HepG2 (cell line): Measurements from ENCODE around the gene PEX5L. TPM values are rescaled to one million over a fixed set of nuclear protein-coding genes. Genes with fewer than 3 reads are reported as not detected.

ENCODE experiments used
- ATAC-seq: fragments of 200-7000 bp; cut with Tn5 transposase; 3 replicates; pipeline ENCODE4 v1.9.1; 2020; ENCODE audit warnings: mild to moderate bottlenecking, moderate library complexity
- BruUV-seq: library from RNA; stranded (reverse); fragments of 400-500 nt; replicated peaks from 2 replicates; lab custom pipeline; 2021; lab: Mats Ljungman, UMichigan
- CTCF ChIA-PET: fragments of 300-600 bp; formaldehyde crosslinking; extraction: SDS; loops from one replicate; lab custom pipeline; 2021; ENCODE audit warnings: low total read pairs, inconsistent platforms, low intra/inter-chr PET ratio; lab: Yijun Ruan, JAX
- POLR2A ChIA-PET: fragments of 350-600 bp; sonication (Branson Sonifier 250); formaldehyde crosslinking; loops from one replicate; lab custom pipeline; 2020; ENCODE audit warnings: antibody characterized with exemption, inconsistent platforms; lab: Yijun Ruan, JAX
- DNase-seq: peaks from one replicate; pipeline ENCODE4 v3.0.0-alpha.2; 2015; ENCODE audit warnings: low spot score
- FAIRE-seq: peaks from 3 replicates; lab custom pipeline; 2011; peaks lifted over from hg19 to GRCh38; lab: Jason Lieb, UNC
- H2AFZ ChIP-seq: one replicate; pipeline ENCODE4 v1.6.1; 2011; ENCODE audit warnings: low read length, inconsistent platforms
- H3K27ac ChIP-seq: fragments of 300-600 bp; 3 replicates; pipeline ENCODE4 v1.8.0; 2011; ENCODE audit warnings: mixed run types, mild to moderate bottlenecking, mixed read lengths, low read length, inconsistent platforms; ENCODE audit not compliant: insufficient read depth; ENCODE audit errors: extremely low read length
- H3K27me3 ChIP-seq, 2 experiments: fragments of 200-600 bp in 1 of 2; 2 replicates in 1 of 2; 3 replicates in 1 of 2; pipeline versions ENCODE4 v1.6.0 to v1.8.0; 2011; ENCODE audit warnings: low read length in 2 of 2, mild to moderate bottlenecking in 2 of 2, moderate library complexity in 2 of 2, inconsistent platforms in 1 of 2; ENCODE audit not compliant: insufficient read depth in 2 of 2, control insufficient read depth in 1 of 2
- H3K36me3 ChIP-seq, 2 experiments: fragments of 200-600 bp in 1 of 2; replicated peaks in 1 of 2; 2 replicates in 1 of 2; 3 replicates in 1 of 2; pipeline versions ENCODE4 v1.5.1 to v1.8.0; 2011; ENCODE audit warnings: low read length in 2 of 2, inconsistent platforms in 1 of 2; ENCODE audit not compliant: insufficient read depth in 2 of 2, control insufficient read depth in 1 of 2
- H3K4me1 ChIP-seq: 2 replicates; pipeline ENCODE4 v1.5.1; 2012; ENCODE audit warnings: low read length, inconsistent platforms; ENCODE audit not compliant: insufficient read depth
- H3K4me2 ChIP-seq: 2 replicates; pipeline ENCODE4 v1.6.0; 2011; ENCODE audit warnings: low read depth, low read length, inconsistent platforms
- H3K4me3 ChIP-seq, 3 experiments: fragments of 200-600 bp in 1 of 3; sonication (generic), shearing (Covaris generic) in 1 of 3; replicated peaks in 1 of 3; 2 replicates each; pipeline ENCODE4 v1.5.1; 2011 to 2016; ENCODE audit warnings: low read length in 3 of 3, inconsistent platforms in 2 of 3, low read depth in 2 of 3, mild to moderate bottlenecking in 2 of 3, control low read depth in 1 of 3, mixed read lengths in 1 of 3; ENCODE audit not compliant: insufficient read depth in 1 of 3
- H3K79me2 ChIP-seq: one replicate; pipeline ENCODE4 v1.6.1; 2011; ENCODE audit warnings: low read length, inconsistent platforms; ENCODE audit not compliant: insufficient read depth
- H3K9ac ChIP-seq: 2 replicates; pipeline ENCODE4 v1.6.0; 2011; ENCODE audit warnings: mild to moderate bottlenecking, low read depth, low read length, inconsistent platforms; ENCODE audit not compliant: insufficient read depth
- H3K9me3 ChIP-seq: 2 replicates; pipeline ENCODE4 v1.5.1; 2012; ENCODE audit warnings: mild to moderate bottlenecking, low read length
- H4K20me1 ChIP-seq: 2 replicates; pipeline ENCODE4 v1.6.0; 2011; ENCODE audit warnings: inconsistent platforms, mild to moderate bottlenecking, low read length, moderate library complexity; ENCODE audit not compliant: insufficient read depth
- FOXA3 ChIP-seq: IDR thresholded peaks from 2 replicates; pipeline ENCODE4 v1.6.1; 2016; ENCODE audit warnings: missing genetic modification reagents, missing compliant biosample characterization
- KMT2B ChIP-seq: IDR thresholded peaks from 2 replicates; pipeline ENCODE4 v1.6.1; 2016; ENCODE audit warnings: missing genetic modification reagents, missing compliant biosample characterization
- NFYC ChIP-seq: IDR thresholded peaks from 2 replicates; pipeline ENCODE4 v1.6.1; 2016; ENCODE audit warnings: missing genetic modification reagents, missing compliant biosample characterization
- NR2F6 ChIP-seq, 2 experiments: IDR thresholded peaks; 2 replicates each; pipeline ENCODE4 v1.6.1; 2016; ENCODE audit warnings: antibody characterized with exemption in 1 of 2, mild to moderate bottlenecking in 1 of 2
- PATZ1 ChIP-seq: sonication (generic); formaldehyde crosslinking; IDR thresholded peaks from 2 replicates; pipeline ENCODE4 v1.4.0; 2020; ENCODE audit warnings: missing genetic modification reagents
- SMAD1 ChIP-seq: sonication (generic); formaldehyde crosslinking; IDR thresholded peaks from 2 replicates; pipeline ENCODE4 v1.4.0; 2020; ENCODE audit warnings: missing genetic modification reagents, low read depth, mild to moderate bottlenecking, borderline replicate concordance
- SNAPC5 ChIP-seq: sonication (generic); formaldehyde crosslinking; IDR thresholded peaks from 2 replicates; pipeline ENCODE4 v1.8.1; 2023; ENCODE audit warnings: mild to moderate bottlenecking, missing genetic modification reagents, borderline replicate concordance
- ZNF839 ChIP-seq: sonication (generic); formaldehyde crosslinking; IDR thresholded peaks from 2 replicates; pipeline ENCODE4 v1.4.0; 2020; ENCODE audit warnings: missing genetic modification reagents, mild to moderate bottlenecking, borderline replicate concordance
- WGBS: methylation state at CpG from one replicate; pipeline ENCODE4 v1.1.6; 2017; ENCODE audit warnings: low lambda C conversion rate; 5-methylcytosine and 5-hydroxymethylcytosine counted together
- in situ Hi-C: cut with HindIII; loops from 2 replicates; pipeline ENCODE4 v1.10.0; 2017; ENCODE audit warnings: low pct_unique_long_range_greater_than_20kb; ENCODE audit not compliant: extremely low pct_ligation_motif_present
- intact Hi-C: fragments of 100-400 bp; cut with micrococcal nuclease; formaldehyde crosslinking; loops from one replicate; pipeline ENCODE4 v1.10.0; 2022; ENCODE audit not compliant: unreplicated experiment
- polyA plus RNA-seq, 8 experiments: library from polyadenylated mRNA; depleted of rRNA in 3 of 8; stranded (reverse) in 7 of 8; unstranded in 1 of 8; fragments of >200 nt; fragmentation: Illumina TruSeq in 4 of 8; extraction: Trizol in 4 of 8; gene quantifications; 2 replicates each; pipeline versions ENCODE4 v1.2.1 to v1.2.3, GENCODE V29; 2011 to 2016; ENCODE audit warnings: low read depth in 4 of 8, missing spikeins in 1 of 8, mixed read lengths in 1 of 8; ENCODE audit not compliant: insufficient read depth in 1 of 8
- total RNA-seq, 5 experiments: library from RNA; depleted of rRNA; stranded (reverse); fragments of >200 nt; fragmentation: Illumina TruSeq; extraction: Trizol; gene quantifications; 2 replicates each; pipeline ENCODE4 v1.2.3, GENCODE V29; 2016; ENCODE audit warnings: low read depth in 1 of 5
- TF ChIP-seq, protein P1 (sequence below): sonication (generic); formaldehyde crosslinking; IDR thresholded peaks from 2 replicates; pipeline ENCODE4 v1.5.1; 2020; ENCODE audit warnings: mild to moderate bottlenecking, missing genetic modification reagents, borderline replicate concordance
- TF ChIP-seq, protein P2 (sequence below): sonication (generic); formaldehyde crosslinking; IDR thresholded peaks from 2 replicates; pipeline ENCODE4 v1.4.0; 2020; ENCODE audit warnings: mild to moderate bottlenecking, missing genetic modification reagents

The PEX5L gene
- total and polyA plus RNA-seq, 2 of the 13 experiments (the other 11 are each of a cell fraction or from before 2014, with no cell fraction given), result not detected

- Histone ChIP-seq H3K27me3 (no peaks in the 10 kb centered on the region; a peak in 1 of 5 replicates), H3K4me1 (no peaks in the 10 kb centered on the region), H3K9me3 (no peaks in the 10 kb centered on the region), H2AFZ (no peak overlapping the region), H3K79me2 (no peaks in the 10 kb centered on the region), H3K9ac (no peak overlapping the region), H4K20me1 (no peaks in the 10 kb centered on the region), H3K27ac (no peak overlapping the region), H3K36me3 (no peaks in the 10 kb centered on the region), H3K4me2 (no peak overlapping the region), H3K4me3 (no peak overlapping the region)
- TF ChIP-seq PATZ1 (CRISPR knock-in tag) (no peak), FOXA3 (CRISPR knock-in tag) (no peak), ZNF839 (CRISPR knock-in tag) (no peak), KMT2B (CRISPR knock-in tag) (no peak), NR2F6 (IDR thresholded peaks at IDR 0.05) (no peak), NR2F6 (CRISPR knock-in tag; IDR thresholded peaks at IDR 0.05) (no peak), SMAD1 (CRISPR knock-in tag) (no peak), NFYC (CRISPR knock-in tag) (no peak), SNAPC5 (CRISPR knock-in tag) (no peak)
- TF ChIP-seq, protein P1, sequence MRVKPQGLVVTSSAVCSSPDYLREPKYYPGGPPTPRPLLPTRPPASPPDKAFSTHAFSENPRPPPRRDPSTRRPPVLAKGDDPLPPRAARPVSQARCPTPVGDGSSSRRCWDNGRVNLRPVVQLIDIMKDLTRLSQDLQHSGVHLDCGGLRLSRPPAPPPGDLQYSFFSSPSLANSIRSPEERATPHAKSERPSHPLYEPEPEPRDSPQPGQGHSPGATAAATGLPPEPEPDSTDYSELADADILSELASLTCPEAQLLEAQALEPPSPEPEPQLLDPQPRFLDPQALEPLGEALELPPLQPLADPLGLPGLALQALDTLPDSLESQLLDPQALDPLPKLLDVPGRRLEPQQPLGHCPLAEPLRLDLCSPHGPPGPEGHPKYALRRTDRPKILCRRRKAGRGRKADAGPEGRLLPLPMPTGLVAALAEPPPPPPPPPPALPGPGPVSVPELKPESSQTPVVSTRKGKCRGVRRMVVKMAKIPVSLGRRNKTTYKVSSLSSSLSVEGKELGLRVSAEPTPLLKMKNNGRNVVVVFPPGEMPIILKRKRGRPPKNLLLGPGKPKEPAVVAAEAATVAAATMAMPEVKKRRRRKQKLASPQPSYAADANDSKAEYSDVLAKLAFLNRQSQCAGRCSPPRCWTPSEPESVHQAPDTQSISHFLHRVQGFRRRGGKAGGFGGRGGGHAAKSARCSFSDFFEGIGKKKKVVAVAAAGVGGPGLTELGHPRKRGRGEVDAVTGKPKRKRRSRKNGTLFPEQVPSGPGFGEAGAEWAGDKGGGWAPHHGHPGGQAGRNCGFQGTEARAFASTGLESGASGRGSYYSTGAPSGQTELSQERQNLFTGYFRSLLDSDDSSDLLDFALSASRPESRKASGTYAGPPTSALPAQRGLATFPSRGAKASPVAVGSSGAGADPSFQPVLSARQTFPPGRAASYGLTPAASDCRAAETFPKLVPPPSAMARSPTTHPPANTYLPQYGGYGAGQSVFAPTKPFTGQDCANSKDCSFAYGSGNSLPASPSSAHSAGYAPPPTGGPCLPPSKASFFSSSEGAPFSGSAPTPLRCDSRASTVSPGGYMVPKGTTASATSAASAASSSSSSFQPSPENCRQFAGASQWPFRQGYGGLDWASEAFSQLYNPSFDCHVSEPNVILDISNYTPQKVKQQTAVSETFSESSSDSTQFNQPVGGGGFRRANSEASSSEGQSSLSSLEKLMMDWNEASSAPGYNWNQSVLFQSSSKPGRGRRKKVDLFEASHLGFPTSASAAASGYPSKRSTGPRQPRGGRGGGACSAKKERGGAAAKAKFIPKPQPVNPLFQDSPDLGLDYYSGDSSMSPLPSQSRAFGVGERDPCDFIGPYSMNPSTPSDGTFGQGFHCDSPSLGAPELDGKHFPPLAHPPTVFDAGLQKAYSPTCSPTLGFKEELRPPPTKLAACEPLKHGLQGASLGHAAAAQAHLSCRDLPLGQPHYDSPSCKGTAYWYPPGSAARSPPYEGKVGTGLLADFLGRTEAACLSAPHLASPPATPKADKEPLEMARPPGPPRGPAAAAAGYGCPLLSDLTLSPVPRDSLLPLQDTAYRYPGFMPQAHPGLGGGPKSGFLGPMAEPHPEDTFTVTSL (CRISPR knock-in tag), result no peak
- TF ChIP-seq, protein P2, sequence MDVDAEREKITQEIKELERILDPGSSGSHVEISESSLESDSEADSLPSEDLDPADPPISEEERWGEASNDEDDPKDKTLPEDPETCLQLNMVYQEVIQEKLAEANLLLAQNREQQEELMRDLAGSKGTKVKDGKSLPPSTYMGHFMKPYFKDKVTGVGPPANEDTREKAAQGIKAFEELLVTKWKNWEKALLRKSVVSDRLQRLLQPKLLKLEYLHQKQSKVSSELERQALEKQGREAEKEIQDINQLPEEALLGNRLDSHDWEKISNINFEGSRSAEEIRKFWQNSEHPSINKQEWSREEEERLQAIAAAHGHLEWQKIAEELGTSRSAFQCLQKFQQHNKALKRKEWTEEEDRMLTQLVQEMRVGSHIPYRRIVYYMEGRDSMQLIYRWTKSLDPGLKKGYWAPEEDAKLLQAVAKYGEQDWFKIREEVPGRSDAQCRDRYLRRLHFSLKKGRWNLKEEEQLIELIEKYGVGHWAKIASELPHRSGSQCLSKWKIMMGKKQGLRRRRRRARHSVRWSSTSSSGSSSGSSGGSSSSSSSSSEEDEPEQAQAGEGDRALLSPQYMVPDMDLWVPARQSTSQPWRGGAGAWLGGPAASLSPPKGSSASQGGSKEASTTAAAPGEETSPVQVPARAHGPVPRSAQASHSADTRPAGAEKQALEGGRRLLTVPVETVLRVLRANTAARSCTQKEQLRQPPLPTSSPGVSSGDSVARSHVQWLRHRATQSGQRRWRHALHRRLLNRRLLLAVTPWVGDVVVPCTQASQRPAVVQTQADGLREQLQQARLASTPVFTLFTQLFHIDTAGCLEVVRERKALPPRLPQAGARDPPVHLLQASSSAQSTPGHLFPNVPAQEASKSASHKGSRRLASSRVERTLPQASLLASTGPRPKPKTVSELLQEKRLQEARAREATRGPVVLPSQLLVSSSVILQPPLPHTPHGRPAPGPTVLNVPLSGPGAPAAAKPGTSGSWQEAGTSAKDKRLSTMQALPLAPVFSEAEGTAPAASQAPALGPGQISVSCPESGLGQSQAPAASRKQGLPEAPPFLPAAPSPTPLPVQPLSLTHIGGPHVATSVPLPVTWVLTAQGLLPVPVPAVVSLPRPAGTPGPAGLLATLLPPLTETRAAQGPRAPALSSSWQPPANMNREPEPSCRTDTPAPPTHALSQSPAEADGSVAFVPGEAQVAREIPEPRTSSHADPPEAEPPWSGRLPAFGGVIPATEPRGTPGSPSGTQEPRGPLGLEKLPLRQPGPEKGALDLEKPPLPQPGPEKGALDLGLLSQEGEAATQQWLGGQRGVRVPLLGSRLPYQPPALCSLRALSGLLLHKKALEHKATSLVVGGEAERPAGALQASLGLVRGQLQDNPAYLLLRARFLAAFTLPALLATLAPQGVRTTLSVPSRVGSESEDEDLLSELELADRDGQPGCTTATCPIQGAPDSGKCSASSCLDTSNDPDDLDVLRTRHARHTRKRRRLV, result no peak
- ChIA-PET CTCF (no interaction called here), POLR2A (no interaction called here)
- in situ Hi-C loops, result no loop called here
- ATAC-seq (no peak), FAIRE-seq (no peak), DNase-seq (no peak)
- WGBS, result 14% methylated on average over 2 of the region's 2 CpGs
- no TSS peak for BruUV-seq
- intact Hi-C loops, result no loop called here
Observed at GRCh38 chr3:179837374-179837773, 199.4 kb downstream of the PEX5L start.
